Bronchial epithelial cell (primary cell): Measurements from ENCODE around the gene PKP2. TPM values are rescaled to one million over a fixed set of nuclear protein-coding genes. Genes with fewer than 3 reads are reported as not detected.

Experiments used
- DNase-seq: peaks from one replicate; pipeline ENCODE4 v3.0.0-alpha.2; 2010; ENCODE audit warnings: low read depth
- FAIRE-seq: peaks from 2 replicates; lab custom pipeline; 2011; peaks lifted over from hg19 to GRCh38; lab: Jason Lieb, UNC
- H3K27me3 ChIP-seq: 2 replicates; pipeline ENCODE4 v1.5.1; 2011; ENCODE audit warnings: low read length; ENCODE audit not compliant: control insufficient read depth, insufficient read depth
- H3K36me3 ChIP-seq: 2 replicates; pipeline ENCODE4 v1.5.1; 2011; ENCODE audit warnings: low read length; ENCODE audit not compliant: control insufficient read depth, insufficient read depth
- H3K4me3 ChIP-seq: 2 replicates; pipeline ENCODE4 v1.5.1; 2011; ENCODE audit warnings: mild to moderate bottlenecking, low read depth, low read length, control low read depth
- CTCF ChIP-seq: IDR thresholded peaks from 2 replicates; pipeline ENCODE4 v1.5.1; 2011; ENCODE audit warnings: mild to moderate bottlenecking, moderate library complexity, low read length, control low read depth, inconsistent platforms; ENCODE audit not compliant: insufficient read depth, severe bottlenecking
- total RNA-seq: library from RNA; depleted of rRNA; stranded (reverse); fragments of >200 nt; gene quantifications from 2 replicates; pipeline ENCODE4 v1.2.1, GENCODE V29; 2014

Gene PKP2
- total RNA-seq, 1 donor from 2014 or later = 74.5 TPM

GRCh38 chr12:32907898-32908476, 11.4 kb upstream of the PKP2 start:
- Histone ChIP-seq H3K4me3 (no peak overlapping the region), H3K27me3 (no peaks in the 10 kb centered on the region), H3K36me3 (no peaks in the 10 kb centered on the region)
- TF ChIP-seq CTCF = no peak
- no peak for DNase-seq
- FAIRE-seq = no peak

GRCh38 chr12:32907166-32907565, 10.6 kb upstream of the PKP2 start:
- Histone ChIP-seq H3K4me3 (no peak overlapping the region), H3K27me3 (no peaks in the 10 kb centered on the region), H3K36me3 (no peaks in the 10 kb centered on the region)
- no peak for DNase-seq
- TF ChIP-seq CTCF = no peak
- no peak for FAIRE-seq

GRCh38 chr12:32906399-32907165, 10.0 kb upstream of the PKP2 start:
- Histone ChIP-seq H3K27me3 (no peaks in the 10 kb centered on the region), H3K36me3 (no peaks in the 10 kb centered on the region), H3K4me3 (no peak overlapping the region)
- TF ChIP-seq CTCF = no peak
- FAIRE-seq (no peak), DNase-seq (no peak)

GRCh38 chr12:32903763-32904162, 7.2 kb upstream of the PKP2 start:
- DNase-seq = no peak
- no peak for FAIRE-seq
- no peak overlapping the region for H3K4me3 ChIP-seq
- H3K27me3 ChIP-seq = no peaks in the 10 kb centered on the region
- TF ChIP-seq CTCF = no peak
- no peaks in the 10 kb centered on the region for H3K36me3 ChIP-seq

GRCh38 chr12:32903318-32903717, 6.7 kb upstream of the PKP2 start:
- no peak for TF ChIP-seq CTCF
- FAIRE-seq (no peak), DNase-seq (no peak)
- Histone ChIP-seq H3K4me3 (no peak overlapping the region), H3K36me3 (no peaks in the 10 kb centered on the region), H3K27me3 (no peaks in the 10 kb centered on the region)
